Liver (tissue), 9 donors: ENCODE data around the gene AFP. TPM values are rescaled to one million over a fixed set of nuclear protein-coding genes. Genes with fewer than 3 reads are reported as not detected.

Source experiments
- DNase-seq: peaks from one replicate; pipeline ENCODE4 v3.0.0-alpha.2; 2017; ENCODE audit warnings: low spot score
- H3K27ac ChIP-seq, 2 donors: one replicate each; pipeline ENCODE4 v1.7.0; 2013; ENCODE audit warnings: inconsistent platforms in 2 of 2, low read length in 2 of 2, control low read depth in 1 of 2, low read depth in 1 of 2, mild to moderate bottlenecking in 1 of 2
- H3K27me3 ChIP-seq, 4 donors: one replicate each; pipeline versions ENCODE4 v1.6.1 to v1.7.0; 2013; ENCODE audit warnings: low read length in 3 of 4, inconsistent platforms in 1 of 4, mild to moderate bottlenecking in 1 of 4, moderate library complexity in 1 of 4; ENCODE audit not compliant: control insufficient read depth in 4 of 4, insufficient read depth in 4 of 4
- H3K36me3 ChIP-seq, 4 donors: one replicate each; pipeline versions ENCODE4 v1.6.1 to v1.7.0; 2013; ENCODE audit warnings: low read length in 3 of 4, mild to moderate bottlenecking in 3 of 4, low read depth in 1 of 4, moderate library complexity in 1 of 4; ENCODE audit not compliant: control insufficient read depth in 4 of 4, insufficient read depth in 3 of 4
- H3K4me1 ChIP-seq, 4 donors: one replicate each; pipeline versions ENCODE4 v1.6.1 to v1.7.0; 2013; ENCODE audit warnings: low read length in 3 of 4, mild to moderate bottlenecking in 3 of 4, moderate library complexity in 1 of 4; ENCODE audit not compliant: control insufficient read depth in 4 of 4, insufficient read depth in 4 of 4
- H3K4me3 ChIP-seq, 3 donors: one replicate each; pipeline versions ENCODE4 v1.6.1 to v1.7.0; 2013; ENCODE audit warnings: low read length in 3 of 3, control low read depth in 1 of 3, low read depth in 1 of 3, mild to moderate bottlenecking in 1 of 3
- H3K9ac ChIP-seq, 2 donors: one replicate each; pipeline ENCODE4 v1.7.0; 2013; ENCODE audit warnings: low read length in 2 of 2, mild to moderate bottlenecking in 2 of 2, moderate library complexity in 2 of 2, control low read depth in 1 of 2, low read depth in 1 of 2
- H3K9me3 ChIP-seq, 4 donors: one replicate each; pipeline versions ENCODE4 v1.6.1 to v1.7.0; 2013; ENCODE audit warnings: low read length in 3 of 4; ENCODE audit not compliant: control insufficient read depth in 4 of 4
- EGR1 ChIP-seq, 2 donors: IDR thresholded peaks; 2 replicates each; pipeline ENCODE4 v1.6.1; 2016 to 2018; ENCODE audit warnings: antibody characterized with exemption in 2 of 2, low read depth in 2 of 2
- FOXA1 ChIP-seq: IDR thresholded peaks from 2 replicates; pipeline ENCODE4 v1.6.1; 2016; ENCODE audit warnings: antibody characterized with exemption
- FOXA2 ChIP-seq: IDR thresholded peaks from 2 replicates; pipeline ENCODE4 v1.6.1; 2016; ENCODE audit warnings: antibody characterized with exemption
- GABPA ChIP-seq, 2 donors: IDR thresholded peaks in 1 of 2; conservative IDR thresholded peaks in 1 of 2; 2 replicates each; pipeline ENCODE4 v1.6.1; 2016; ENCODE audit warnings: antibody characterized with exemption in 2 of 2, mild to moderate bottlenecking in 1 of 2, moderate library complexity in 1 of 2
- HNF4A ChIP-seq, 2 donors: conservative IDR thresholded peaks; 2 replicates each; pipeline ENCODE4 v1.6.1; 2016; ENCODE audit warnings: antibody characterized with exemption in 2 of 2, mild to moderate bottlenecking in 2 of 2
- HNF4G ChIP-seq: IDR thresholded peaks from 2 replicates; pipeline ENCODE4 v1.6.1; 2016; ENCODE audit warnings: antibody characterized with exemption
- JUND ChIP-seq, 2 donors: IDR thresholded peaks; 2 replicates each; pipeline ENCODE4 v1.6.1; 2016; ENCODE audit warnings: antibody characterized with exemption in 2 of 2
- NR2F2 ChIP-seq: IDR thresholded peaks from 2 replicates; pipeline ENCODE4 v1.6.1; 2016; ENCODE audit warnings: antibody characterized with exemption
- RAD21 ChIP-seq, 2 donors: IDR thresholded peaks; 2 replicates each; pipeline ENCODE4 v1.6.1; 2016; ENCODE audit warnings: antibody characterized with exemption in 2 of 2, mild to moderate bottlenecking in 2 of 2
- RXRA ChIP-seq, 2 donors: IDR thresholded peaks; 2 replicates each; pipeline ENCODE4 v1.6.1; 2017 to 2018; ENCODE audit warnings: antibody characterized with exemption in 2 of 2, mild to moderate bottlenecking in 1 of 2
- SP1 ChIP-seq: IDR thresholded peaks from 2 replicates; pipeline ENCODE4 v1.6.1; 2018; ENCODE audit warnings: antibody characterized with exemption, mild to moderate bottlenecking
- TAF1 ChIP-seq: conservative IDR thresholded peaks from 2 replicates; pipeline ENCODE4 v1.6.1; 2016; ENCODE audit warnings: antibody characterized with exemption, mild to moderate bottlenecking
- YY1 ChIP-seq: IDR thresholded peaks from 2 replicates; pipeline ENCODE4 v1.6.1; 2016; ENCODE audit warnings: antibody characterized with exemption, mild to moderate bottlenecking
- WGBS: extraction: QIAGEN DNeasy Blood & Tissue Kit; methylation state at CpG from one replicate; pipeline ENCODE4 v1.1.7; 2013; 5-methylcytosine and 5-hydroxymethylcytosine counted together
- polyA plus RNA-seq, 2 donors: library from polyadenylated mRNA; stranded (reverse) in 1 of 2; unstranded in 1 of 2; fragments of 200-250 nt in 1 of 2; fragments of >200 nt in 1 of 2; fragmentation: Nextera tagmentation in 1 of 2; extraction: Ambion mirVana in 1 of 2; gene quantifications; one replicate each; pipeline versions ENCODE4 v1.2.1 to v1.2.3, GENCODE V29; 2013 to 2015
- total RNA-seq, 2 donors: library from RNA; depleted of rRNA; stranded (reverse); fragments of >200 nt; gene quantifications; one replicate each; pipeline ENCODE4 v1.2.3, GENCODE V29; 2014
- TF ChIP-seq, protein P1 (sequence below): IDR thresholded peaks from 2 replicates; pipeline ENCODE4 v1.6.1; 2016; ENCODE audit warnings: antibody characterized with exemption, mild to moderate bottlenecking
- TF ChIP-seq, protein P2 (sequence below): IDR thresholded peaks from 2 replicates; pipeline ENCODE4 v1.6.1; 2016; ENCODE audit warnings: antibody characterized with exemption
- TF ChIP-seq, protein P3 (sequence below): IDR thresholded peaks from 2 replicates; pipeline ENCODE4 v1.6.1; 2016; ENCODE audit warnings: antibody characterized with exemption
- TF ChIP-seq, protein P4 (sequence below): IDR thresholded peaks from 2 replicates; pipeline ENCODE4 v1.6.1; 2016; ENCODE audit warnings: antibody characterized with exemption
- donor health status: healthy.
- donor health status: healthy.
- donor health status: healthy.
- donor health status: healthy.
- donor health status: healthy.

AFP gene
- total and polyA plus RNA-seq, 4 donors: 1.0 to 3,875 (median 5.7) TPM

DNA sequence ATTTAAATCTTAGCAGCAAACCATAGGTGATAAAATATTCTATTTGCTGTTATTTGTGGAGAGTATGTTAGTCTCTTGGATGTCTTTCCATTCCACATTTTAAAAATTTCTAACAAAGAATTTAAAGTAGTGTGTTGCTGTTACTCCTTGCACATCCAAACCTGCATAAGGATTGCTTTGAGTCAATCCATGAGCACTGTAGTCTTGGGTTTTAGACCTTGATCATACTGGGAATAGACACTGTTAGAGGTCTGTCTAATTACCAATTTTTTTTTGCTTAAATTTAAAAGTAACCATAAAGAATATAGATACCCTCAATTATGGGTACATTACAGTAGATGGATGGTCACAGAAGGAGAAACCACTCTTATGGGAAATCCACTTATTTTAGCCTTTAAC lies 1.5 kb downstream of the AFP start:
- TF ChIP-seq YY1 (no peak), HNF4A (conservative IDR thresholded peaks at IDR 0.05) (no peak), GABPA (IDR thresholded peaks at IDR 0.05 in 1 of 2, conservative IDR thresholded peaks at IDR 0.05 in 1 of 2) (no peak), NR2F2 (no peak), JUND (IDR thresholded peaks at IDR 0.05) (no peak)
- TF ChIP-seq, protein P1, sequence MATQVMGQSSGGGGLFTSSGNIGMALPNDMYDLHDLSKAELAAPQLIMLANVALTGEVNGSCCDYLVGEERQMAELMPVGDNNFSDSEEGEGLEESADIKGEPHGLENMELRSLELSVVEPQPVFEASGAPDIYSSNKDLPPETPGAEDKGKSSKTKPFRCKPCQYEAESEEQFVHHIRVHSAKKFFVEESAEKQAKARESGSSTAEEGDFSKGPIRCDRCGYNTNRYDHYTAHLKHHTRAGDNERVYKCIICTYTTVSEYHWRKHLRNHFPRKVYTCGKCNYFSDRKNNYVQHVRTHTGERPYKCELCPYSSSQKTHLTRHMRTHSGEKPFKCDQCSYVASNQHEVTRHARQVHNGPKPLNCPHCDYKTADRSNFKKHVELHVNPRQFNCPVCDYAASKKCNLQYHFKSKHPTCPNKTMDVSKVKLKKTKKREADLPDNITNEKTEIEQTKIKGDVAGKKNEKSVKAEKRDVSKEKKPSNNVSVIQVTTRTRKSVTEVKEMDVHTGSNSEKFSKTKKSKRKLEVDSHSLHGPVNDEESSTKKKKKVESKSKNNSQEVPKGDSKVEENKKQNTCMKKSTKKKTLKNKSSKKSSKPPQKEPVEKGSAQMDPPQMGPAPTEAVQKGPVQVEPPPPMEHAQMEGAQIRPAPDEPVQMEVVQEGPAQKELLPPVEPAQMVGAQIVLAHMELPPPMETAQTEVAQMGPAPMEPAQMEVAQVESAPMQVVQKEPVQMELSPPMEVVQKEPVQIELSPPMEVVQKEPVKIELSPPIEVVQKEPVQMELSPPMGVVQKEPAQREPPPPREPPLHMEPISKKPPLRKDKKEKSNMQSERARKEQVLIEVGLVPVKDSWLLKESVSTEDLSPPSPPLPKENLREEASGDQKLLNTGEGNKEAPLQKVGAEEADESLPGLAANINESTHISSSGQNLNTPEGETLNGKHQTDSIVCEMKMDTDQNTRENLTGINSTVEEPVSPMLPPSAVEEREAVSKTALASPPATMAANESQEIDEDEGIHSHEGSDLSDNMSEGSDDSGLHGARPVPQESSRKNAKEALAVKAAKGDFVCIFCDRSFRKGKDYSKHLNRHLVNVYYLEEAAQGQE: no peak
- TF ChIP-seq, protein P2, sequence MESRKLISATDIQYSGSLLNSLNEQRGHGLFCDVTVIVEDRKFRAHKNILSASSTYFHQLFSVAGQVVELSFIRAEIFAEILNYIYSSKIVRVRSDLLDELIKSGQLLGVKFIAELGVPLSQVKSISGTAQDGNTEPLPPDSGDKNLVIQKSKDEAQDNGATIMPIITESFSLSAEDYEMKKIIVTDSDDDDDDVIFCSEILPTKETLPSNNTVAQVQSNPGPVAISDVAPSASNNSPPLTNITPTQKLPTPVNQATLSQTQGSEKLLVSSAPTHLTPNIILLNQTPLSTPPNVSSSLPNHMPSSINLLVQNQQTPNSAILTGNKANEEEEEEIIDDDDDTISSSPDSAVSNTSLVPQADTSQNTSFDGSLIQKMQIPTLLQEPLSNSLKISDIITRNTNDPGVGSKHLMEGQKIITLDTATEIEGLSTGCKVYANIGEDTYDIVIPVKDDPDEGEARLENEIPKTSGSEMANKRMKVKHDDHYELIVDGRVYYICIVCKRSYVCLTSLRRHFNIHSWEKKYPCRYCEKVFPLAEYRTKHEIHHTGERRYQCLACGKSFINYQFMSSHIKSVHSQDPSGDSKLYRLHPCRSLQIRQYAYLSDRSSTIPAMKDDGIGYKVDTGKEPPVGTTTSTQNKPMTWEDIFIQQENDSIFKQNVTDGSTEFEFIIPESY: no peak
- no peak for DNase-seq
- H3K9ac ChIP-seq: no peak overlapping the region
- no peaks in the 10 kb centered on the region for H3K9me3 ChIP-seq
- H3K27me3 ChIP-seq: no peaks in the 10 kb centered on the region
- H3K36me3 ChIP-seq: no peaks in the 10 kb centered on the region
- no peak overlapping the region for H3K4me3 ChIP-seq
- H3K4me1 ChIP-seq: peaks cover 0 to 15% (median 8%) of the 10 kb centered on the region in 4 donors
- no peak overlapping the region for H3K27ac ChIP-seq

DNA sequence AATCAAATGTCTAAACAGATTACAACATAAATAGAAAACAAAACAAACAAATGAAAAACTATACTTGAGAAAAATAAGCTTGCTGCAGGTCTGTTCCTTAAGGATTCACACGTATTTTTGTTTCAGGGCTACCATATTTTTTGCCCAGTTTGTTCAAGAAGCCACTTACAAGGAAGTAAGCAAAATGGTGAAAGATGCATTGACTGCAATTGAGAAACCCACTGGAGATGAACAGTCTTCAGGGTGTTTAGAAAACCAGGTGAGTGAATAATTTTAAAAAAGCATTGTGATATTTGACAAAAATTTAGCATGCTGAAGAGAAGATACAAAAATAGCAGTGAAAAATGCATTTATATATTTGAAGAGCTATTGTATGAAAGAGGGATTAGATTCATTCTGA lies 2.0 kb downstream of the AFP start:
- Histone ChIP-seq H3K4me3 (no peak overlapping the region), H3K27me3 (no peaks in the 10 kb centered on the region), H3K4me1 (peaks cover 0 to 10% (median 4%) of the 10 kb centered on the region in 4 donors), H3K36me3 (no peaks in the 10 kb centered on the region), H3K9ac (no peak overlapping the region), H3K9me3 (no peaks in the 10 kb centered on the region), H3K27ac (no peak overlapping the region)
- WGBS: 89% methylated on average over 1 of the region's 1 CpG
- DNase-seq: no peak
- TF ChIP-seq NR2F2: no peak
- TF ChIP-seq GABPA (IDR thresholded peaks at IDR 0.05 in 1 of 2, conservative IDR thresholded peaks at IDR 0.05 in 1 of 2): no peak
- TF ChIP-seq JUND (IDR thresholded peaks at IDR 0.05): no peak
- no peak for TF ChIP-seq YY1
- TF ChIP-seq, protein P3, sequence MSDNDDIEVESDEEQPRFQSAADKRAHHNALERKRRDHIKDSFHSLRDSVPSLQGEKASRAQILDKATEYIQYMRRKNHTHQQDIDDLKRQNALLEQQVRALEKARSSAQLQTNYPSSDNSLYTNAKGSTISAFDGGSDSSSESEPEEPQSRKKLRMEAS: no peak
- TF ChIP-seq FOXA1: no peak
- TF ChIP-seq, protein P4, sequence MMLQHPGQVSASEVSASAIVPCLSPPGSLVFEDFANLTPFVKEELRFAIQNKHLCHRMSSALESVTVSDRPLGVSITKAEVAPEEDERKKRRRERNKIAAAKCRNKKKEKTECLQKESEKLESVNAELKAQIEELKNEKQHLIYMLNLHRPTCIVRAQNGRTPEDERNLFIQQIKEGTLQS: no peak
- TF ChIP-seq, protein P2: no peak
- TF ChIP-seq RXRA (IDR thresholded peaks at IDR 0.05): no peak
- TF ChIP-seq FOXA2: no peak
- no peak for TF ChIP-seq HNF4G
- no peak for TF ChIP-seq SP1
- TF ChIP-seq EGR1 (IDR thresholded peaks at IDR 0.05; ENCODE audit: low read depth in 2 of 2): no peak
- TF ChIP-seq TAF1: no peak
- no peak for TF ChIP-seq RAD21 (IDR thresholded peaks at IDR 0.05)
- TF ChIP-seq, protein P1: no peak
